A549 (cell line): Measurements from ENCODE around the gene IL21R.

Experiments used
- CHD4 ChIP-seq: fragments of 200-600 bp; sonication (generic); IDR thresholded peaks from 2 replicates; pipeline ENCODE4 v1.6.1; 2016; ENCODE audit warnings: antibody characterized with exemption, mild to moderate bottlenecking, borderline replicate concordance
- FOSL2 ChIP-seq, 2 experiments: fragments of 450-650 bp in 1 of 2; fragments of >200 bp in 1 of 2; sonication (Bioruptor Twin) in 1 of 2; formaldehyde crosslinking; IDR thresholded peaks; 2 replicates each; pipeline versions ENCODE4 v1.5.0 to v1.6.1; 2016 to 2020; ENCODE audit warnings: mild to moderate bottlenecking in 1 of 2, moderate library complexity in 1 of 2
- POLR2A ChIP-seq: IDR thresholded peaks from 2 replicates; pipeline ENCODE4 v1.6.1; 2012; ENCODE audit warnings: mild to moderate bottlenecking, low read length
- SMC3 ChIP-seq: fragments of >200 bp; sonication (Bioruptor Twin); formaldehyde crosslinking; IDR thresholded peaks from 3 replicates; pipeline ENCODE4 v1.6.1; 2018; ENCODE audit warnings: inconsistent platforms
- ZFP36 ChIP-seq: fragments of 450-650 bp; IDR thresholded peaks from 2 replicates; pipeline ENCODE4 v1.6.1; 2014; ENCODE audit warnings: borderline replicate concordance; ENCODE audit not compliant: partially characterized antibody
- TF ChIP-seq, protein P1 (sequence below): fragments of >200 bp; sonication (Bioruptor Twin); formaldehyde crosslinking; IDR thresholded peaks from 3 replicates; pipeline ENCODE4 v1.5.1; 2016
- TF ChIP-seq, protein P2 (sequence below): fragments of 250-450 bp; sonication (Bioruptor Pico); IDR thresholded peaks from 2 replicates; pipeline ENCODE4 v1.5.0; 2021; ENCODE audit warnings: mild to moderate bottlenecking, moderate library complexity, borderline replicate concordance

DNA sequence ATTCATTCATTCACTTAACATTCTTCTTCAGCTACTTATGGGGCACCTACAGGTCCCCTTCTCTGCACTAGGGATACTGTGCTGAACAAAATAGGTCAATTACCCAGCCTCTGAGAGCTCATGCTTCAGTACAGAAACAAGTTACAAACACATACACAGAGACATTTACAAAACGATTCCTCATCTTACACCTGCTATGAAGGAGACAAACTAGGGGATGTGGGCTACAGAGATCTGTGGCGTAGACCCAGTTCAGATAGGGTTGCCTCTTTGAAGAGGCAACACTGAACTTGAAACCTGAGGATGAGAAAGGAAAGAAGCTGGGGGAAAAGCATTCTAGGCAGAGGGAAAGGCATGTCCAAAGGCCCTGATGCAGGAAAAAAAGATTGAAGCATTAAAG lies 5.2 kb downstream of the IL21R start:
- TF ChIP-seq, protein P1, sequence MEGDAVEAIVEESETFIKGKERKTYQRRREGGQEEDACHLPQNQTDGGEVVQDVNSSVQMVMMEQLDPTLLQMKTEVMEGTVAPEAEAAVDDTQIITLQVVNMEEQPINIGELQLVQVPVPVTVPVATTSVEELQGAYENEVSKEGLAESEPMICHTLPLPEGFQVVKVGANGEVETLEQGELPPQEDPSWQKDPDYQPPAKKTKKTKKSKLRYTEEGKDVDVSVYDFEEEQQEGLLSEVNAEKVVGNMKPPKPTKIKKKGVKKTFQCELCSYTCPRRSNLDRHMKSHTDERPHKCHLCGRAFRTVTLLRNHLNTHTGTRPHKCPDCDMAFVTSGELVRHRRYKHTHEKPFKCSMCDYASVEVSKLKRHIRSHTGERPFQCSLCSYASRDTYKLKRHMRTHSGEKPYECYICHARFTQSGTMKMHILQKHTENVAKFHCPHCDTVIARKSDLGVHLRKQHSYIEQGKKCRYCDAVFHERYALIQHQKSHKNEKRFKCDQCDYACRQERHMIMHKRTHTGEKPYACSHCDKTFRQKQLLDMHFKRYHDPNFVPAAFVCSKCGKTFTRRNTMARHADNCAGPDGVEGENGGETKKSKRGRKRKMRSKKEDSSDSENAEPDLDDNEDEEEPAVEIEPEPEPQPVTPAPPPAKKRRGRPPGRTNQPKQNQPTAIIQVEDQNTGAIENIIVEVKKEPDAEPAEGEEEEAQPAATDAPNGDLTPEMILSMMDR = no peak
- TF ChIP-seq CHD4 (no peak), FOSL2 (IDR thresholded peaks at IDR 0.05) (no peak), FOSL2 (CRISPR knock-in tag; IDR thresholded peaks at IDR 0.05) (no peak), POLR2A (no peak), SMC3 (no peak), ZFP36 (no peak)
- TF ChIP-seq, protein P2, sequence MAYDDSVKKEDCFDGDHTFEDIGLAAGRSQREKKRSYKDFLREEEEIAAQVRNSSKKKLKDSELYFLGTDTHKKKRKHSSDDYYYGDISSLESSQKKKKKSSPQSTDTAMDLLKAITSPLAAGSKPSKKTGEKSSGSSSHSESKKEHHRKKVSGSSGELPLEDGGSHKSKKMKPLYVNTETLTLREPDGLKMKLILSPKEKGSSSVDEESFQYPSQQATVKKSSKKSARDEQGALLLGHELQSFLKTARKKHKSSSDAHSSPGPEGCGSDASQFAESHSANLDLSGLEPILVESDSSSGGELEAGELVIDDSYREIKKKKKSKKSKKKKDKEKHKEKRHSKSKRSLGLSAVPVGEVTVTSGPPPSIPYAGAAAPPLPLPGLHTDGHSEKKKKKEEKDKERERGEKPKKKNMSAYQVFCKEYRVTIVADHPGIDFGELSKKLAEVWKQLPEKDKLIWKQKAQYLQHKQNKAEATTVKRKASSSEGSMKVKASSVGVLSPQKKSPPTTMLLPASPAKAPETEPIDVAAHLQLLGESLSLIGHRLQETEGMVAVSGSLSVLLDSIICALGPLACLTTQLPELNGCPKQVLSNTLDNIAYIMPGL = no peak
